Measurements from ENCODE around the gene ABR.

- no peak for TF ChIP-seq EZH2 (IDR thresholded peaks at IDR 0.05; ENCODE audit: insufficient read depth, low read length)
- no peak for TF ChIP-seq CTCF (IDR thresholded peaks at IDR 0.05; ENCODE audit: insufficient read depth, low read depth, low read length)
These were observed 169.2 kb downstream of the ABR start for GRCh38 chr17:1010586-1010985.

Data from astrocyte (in vitro differentiated cells and primary cell).